ENCODE data around the gene TRMT11.
"Not testable (repeated sequence)": the region's sequence is repeated elsewhere in the genome, so short reads cannot be mapped to it uniquely, and the experiment has no call there.

Gene TRMT11

GRCh38 chr6:126048635-126049034 is 62.3 kb downstream of the TRMT11 start:
- no peak for DNase-seq

- DNase-seq: no peak
These were observed 64.5 kb downstream of the TRMT11 start for GRCh38 chr6:126050795-126051194.

- no peak for DNase-seq
These were observed 65.5 kb downstream of the TRMT11 start for GRCh38 chr6:126051791-126052190.

GRCh38 chr6:126052485-126052884 is 66.1 kb downstream of the TRMT11 start:
- no peak for DNase-seq

GRCh38 chr6:126054258-126054702 is 67.9 kb downstream of the TRMT11 start:
- no peak for DNase-seq

- no peak for DNase-seq
These were observed 68.5 kb downstream of the TRMT11 start for GRCh38 chr6:126054802-126055201.

- DNase-seq: no peak
These were observed 69.1 kb downstream of the TRMT11 start for GRCh38 chr6:126055449-126055848.

GRCh38 chr6:126056355-126057004 is 70.1 kb downstream of the TRMT11 start:
- no peak for DNase-seq

- not testable (repeated sequence) for DNase-seq
These were observed 71.7 kb downstream of the TRMT11 start for GRCh38 chr6:126058085-126058484.

GRCh38 chr6:126060400-126060799 is 74.1 kb downstream of the TRMT11 start:
- no peak for DNase-seq

GRCh38 chr6:126063512-126064146 is 77.3 kb downstream of the TRMT11 start:
- no peak for DNase-seq

- no peak for DNase-seq
These were observed 78.0 kb downstream of the TRMT11 start for GRCh38 chr6:126064257-126064747.

GRCh38 chr6:126064748-126065401 is 78.5 kb downstream of the TRMT11 start:
- DNase-seq: no peak

- DNase-seq: no peak
These were observed 80.0 kb downstream of the TRMT11 start for GRCh38 chr6:126066053-126067048.

- DNase-seq: no peak
These were observed 80.7 kb downstream of the TRMT11 start for GRCh38 chr6:126067073-126067472.

GRCh38 chr6:126069449-126069848 is 83.1 kb downstream of the TRMT11 start:
- DNase-seq: no peak

- no peak for DNase-seq
These were observed 84.8 kb downstream of the TRMT11 start for GRCh38 chr6:126071000-126071647.

GRCh38 chr6:126072172-126072571 is 85.8 kb downstream of the TRMT11 start:
- no peak for DNase-seq

GRCh38 chr6:126072834-126073233 is 86.5 kb downstream of the TRMT11 start:
- no peak for DNase-seq

GRCh38 chr6:126075335-126076071 is 89.2 kb downstream of the TRMT11 start:
- DNase-seq: no peak

- DNase-seq: no peak
These were observed 90.8 kb downstream of the TRMT11 start for GRCh38 chr6:126076992-126077664.

Data from activated T-cell treated with anti-CD3 and anti-CD28 coated beads for 4 hours (primary cell).